Muscle of leg (tissue), 11 donors: ENCODE results near the gene DIS3L2. TPM values are rescaled to one million over a fixed set of nuclear protein-coding genes. Genes with fewer than 3 reads are reported as not detected.
"Not testable (repeated sequence)": the region's sequence is repeated elsewhere in the genome, so short reads cannot be mapped to it uniquely, and the experiment has no call there.

Source experiments
- DNase-seq: peaks from one replicate; pipeline ENCODE4 v3.0.0; 2013
- H3K27ac ChIP-seq: one replicate; pipeline ENCODE4 v1.5.1; 2013; ENCODE audit warnings: mild to moderate bottlenecking, low read length, control low read depth
- H3K27me3 ChIP-seq: one replicate; pipeline ENCODE4 v1.6.1; 2013; ENCODE audit warnings: low read length; ENCODE audit not compliant: control insufficient read depth, insufficient read depth
- H3K36me3 ChIP-seq: one replicate; pipeline ENCODE4 v1.6.1; 2013; ENCODE audit warnings: low read length; ENCODE audit not compliant: control insufficient read depth, insufficient read depth
- H3K4me1 ChIP-seq: one replicate; pipeline ENCODE4 v1.6.1; 2013; ENCODE audit warnings: low read length; ENCODE audit not compliant: control insufficient read depth, insufficient read depth
- H3K4me3 ChIP-seq: one replicate; pipeline ENCODE4 v1.5.1; 2013; ENCODE audit warnings: low read length, control low read depth
- H3K9me3 ChIP-seq: replicated peaks from 2 replicates; pipeline ENCODE4 v1.6.1; 2013; ENCODE audit warnings: low read depth, low read length; ENCODE audit not compliant: control insufficient read depth
- WGBS: methylation state at CpG from one replicate; pipeline ENCODE4 v1.1.5; 2013; ENCODE audit warnings: missing lambda C conversion rate; ENCODE audit not compliant: insufficient coverage; 5-methylcytosine and 5-hydroxymethylcytosine counted together
- polyA plus RNA-seq, 8 donors: library from polyadenylated mRNA; unstranded; fragments of 120-200 nt; gene quantifications; one replicate each; pipeline versions ENCODE4 v1.2.1 to v1.2.3, GENCODE V29; 2013; ENCODE audit warnings: inconsistent platforms in 1 of 8, low replicate concordance in 1 of 8; ENCODE audit not compliant: insufficient read length in 8 of 8, insufficient read depth in 1 of 8
- total RNA-seq: library from RNA; stranded (reverse); fragments of 120-200 nt; gene quantifications from one replicate; pipeline ENCODE4 v1.2.4, GENCODE V29; 2013

Gene DIS3L2
- total and polyA plus RNA-seq, 9 donors = 19.3 to 29.8 (median 24.3) TPM

- 53% methylated on average over 8 of the region's 12 CpGs for WGBS
- H3K36me3 ChIP-seq = no peaks in the 10 kb centered on the region
- H3K9me3 ChIP-seq = no peaks in the 10 kb centered on the region
- no peak overlapping the region for H3K27ac ChIP-seq
- peak; percentile 60 for DNase-seq
- peaks cover 29% of the 10 kb centered on the region for H3K4me1 ChIP-seq
- no peaks in the 10 kb centered on the region for H3K27me3 ChIP-seq
- no peak overlapping the region for H3K4me3 ChIP-seq
Observed at GRCh38 chr2:232327105-232328031, 365.9 kb downstream of the DIS3L2 start.

GRCh38 chr2:232328032-232328422 is 366.5 kb downstream of the DIS3L2 start:
- no peak overlapping the region for H3K27ac ChIP-seq
- peaks cover 26% of the 10 kb centered on the region for H3K4me1 ChIP-seq
- no peak for DNase-seq
- no peaks in the 10 kb centered on the region for H3K9me3 ChIP-seq
- H3K36me3 ChIP-seq = no peaks in the 10 kb centered on the region
- no peak overlapping the region for H3K4me3 ChIP-seq
- H3K27me3 ChIP-seq = no peaks in the 10 kb centered on the region
- WGBS = 100% methylated on average over 2 of the region's 2 CpGs

DNA sequence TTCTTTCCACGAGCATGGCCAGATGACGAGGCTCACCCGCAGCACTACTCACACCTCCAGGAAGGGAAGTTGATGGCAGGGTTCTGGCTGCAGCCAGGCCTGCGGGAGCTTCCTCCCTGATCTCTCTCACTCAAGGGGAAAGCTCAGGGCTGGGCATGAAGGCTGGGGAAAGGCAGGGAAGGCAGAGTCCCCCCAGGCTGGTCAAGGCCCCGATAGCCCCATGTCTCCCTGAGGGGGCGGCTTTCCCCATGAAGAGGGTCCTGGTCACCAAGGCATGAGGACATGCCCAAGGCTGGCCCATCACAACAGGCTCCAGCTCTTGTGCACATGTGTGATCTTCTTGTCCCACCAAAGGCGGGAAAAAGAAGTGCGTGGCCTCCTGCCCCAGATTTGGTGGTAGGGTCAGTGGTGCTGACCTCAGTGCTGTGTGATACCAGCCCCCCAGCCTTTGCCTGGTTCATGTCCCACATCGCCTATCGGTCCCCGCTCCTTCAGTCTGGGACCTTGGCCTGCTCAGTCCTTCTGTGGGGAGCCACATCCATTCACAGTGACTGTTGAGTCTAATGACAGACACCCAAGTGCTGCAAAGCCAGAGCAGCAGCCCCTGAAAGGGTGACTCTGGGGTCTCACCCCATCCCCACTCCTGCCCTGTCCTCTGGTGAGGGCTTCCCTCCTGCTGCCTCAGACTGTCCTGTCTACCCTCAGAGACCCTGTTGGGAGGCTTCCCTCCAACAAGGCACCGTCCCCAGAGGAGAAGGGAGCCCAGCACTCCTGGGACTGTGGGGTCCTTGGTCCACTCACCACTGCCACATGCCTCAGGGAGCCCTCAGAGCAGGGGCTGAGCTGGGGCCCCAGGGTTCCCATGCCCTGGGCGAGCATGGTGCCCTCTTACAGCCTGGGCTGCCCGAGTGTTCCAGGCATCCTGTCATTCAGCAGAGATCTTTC is 367.3 kb downstream of the DIS3L2 start:
- H3K9me3 ChIP-seq = no peaks in the 10 kb centered on the region
- 97% methylated on average over 8 of the region's 14 CpGs for WGBS
- H3K36me3 ChIP-seq = no peaks in the 10 kb centered on the region
- peaks cover 22% of the 10 kb centered on the region for H3K4me1 ChIP-seq
- H3K27me3 ChIP-seq = no peaks in the 10 kb centered on the region
- no peak overlapping the region for H3K4me3 ChIP-seq
- no peak overlapping the region for H3K27ac ChIP-seq
- DNase-seq = no peak

GRCh38 chr2:232329716-232330067 is 368.2 kb downstream of the DIS3L2 start:
- no peaks in the 10 kb centered on the region for H3K36me3 ChIP-seq
- H3K4me3 ChIP-seq = no peak overlapping the region
- no peaks in the 10 kb centered on the region for H3K9me3 ChIP-seq
- H3K27me3 ChIP-seq = no peaks in the 10 kb centered on the region
- DNase-seq = no peak
- H3K27ac ChIP-seq = no peak overlapping the region
- H3K4me1 ChIP-seq = peaks cover 22% of the 10 kb centered on the region
- WGBS = 89% methylated on average over 7 of the region's 15 CpGs

- 88% methylated on average over 11 of the region's 17 CpGs for WGBS
- H3K27me3 ChIP-seq = no peaks in the 10 kb centered on the region
- no peaks in the 10 kb centered on the region for H3K9me3 ChIP-seq
- H3K4me3 ChIP-seq = no peak overlapping the region
- H3K27ac ChIP-seq = peak overlapping the region; percentile 51
- no peak for DNase-seq
- peaks cover 22% of the 10 kb centered on the region for H3K4me1 ChIP-seq
- H3K36me3 ChIP-seq = no peaks in the 10 kb centered on the region
Observed at GRCh38 chr2:232330068-232330999, 368.8 kb downstream of the DIS3L2 start.

DNA sequence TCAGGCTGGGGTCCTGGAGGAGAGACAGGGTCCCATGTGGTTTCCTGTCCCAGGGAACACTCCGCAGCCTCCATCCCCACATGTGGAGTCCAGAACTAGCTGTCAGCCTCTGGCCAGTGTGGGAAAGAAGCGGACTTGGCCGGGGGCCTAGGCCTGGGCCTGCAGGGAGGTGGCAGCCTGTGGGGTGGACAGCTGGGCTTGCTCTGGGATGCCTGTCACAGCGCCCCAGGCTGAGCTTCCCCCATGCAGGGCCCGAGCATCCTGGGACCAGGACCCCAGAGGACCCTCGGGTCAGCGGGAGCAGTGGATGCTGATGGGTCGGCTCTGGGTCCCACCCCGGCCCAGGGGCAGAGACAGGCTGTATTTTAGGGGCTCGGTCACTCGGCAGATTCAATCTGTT is 369.5 kb downstream of the DIS3L2 start:
- peak; percentile 76 for DNase-seq
- H3K27ac ChIP-seq = peak overlapping the region; percentile 20
- WGBS = 69% methylated on average over 8 of the region's 11 CpGs

GRCh38 chr2:232331641-232332040 is 370.1 kb downstream of the DIS3L2 start:
- not testable (repeated sequence) for H3K27ac ChIP-seq, H3K4me3 ChIP-seq, H3K9me3 ChIP-seq, DNase-seq, H3K27me3 ChIP-seq
- WGBS = 63% methylated on average over 4 of the region's 11 CpGs
- H3K4me1 ChIP-seq = peaks cover 16% of the 10 kb centered on the region
- H3K36me3 ChIP-seq = peaks cover 10% of the 10 kb centered on the region

More for the DNA sequence above, 369.5 kb downstream of the DIS3L2 start:
- H3K4me3 ChIP-seq, H3K9me3 ChIP-seq, H3K36me3 ChIP-seq, H3K27me3 ChIP-seq: not testable (repeated sequence)
- H3K4me1 ChIP-seq = peaks cover 16% of the 10 kb centered on the region

DNA sequence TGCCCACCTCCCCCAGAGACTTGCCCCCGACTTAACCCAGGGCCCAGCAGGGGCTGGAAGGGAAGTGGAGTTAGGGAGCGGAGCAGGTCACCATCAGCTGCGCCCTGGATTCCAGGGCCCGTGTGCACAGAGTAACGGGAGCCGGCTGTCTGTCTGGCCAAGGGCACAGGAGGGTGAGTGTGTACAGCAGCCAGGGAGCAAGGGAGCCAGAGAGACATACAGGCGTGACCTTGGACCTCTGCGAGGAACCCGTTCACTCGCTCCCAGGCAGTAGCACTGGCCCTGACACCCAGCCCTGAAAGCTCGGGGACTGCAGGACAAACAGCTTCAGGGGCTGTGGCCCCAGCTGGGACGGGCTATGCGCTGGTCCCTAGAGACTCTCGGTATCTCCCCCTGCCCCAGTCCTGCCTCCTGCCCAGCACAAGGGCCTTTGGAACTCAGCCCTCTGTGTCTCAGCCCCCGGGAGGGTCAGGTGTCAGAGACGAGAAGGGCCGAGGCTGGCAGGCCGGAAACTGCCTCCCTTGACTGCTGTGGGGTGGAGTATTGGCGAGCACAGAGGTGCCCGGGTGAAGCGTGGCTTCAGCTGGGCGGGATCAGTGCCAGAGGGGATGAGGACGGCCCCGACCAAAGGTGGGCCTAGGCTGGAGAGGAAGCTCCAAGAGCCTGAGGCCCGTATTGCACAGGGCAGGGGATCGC is 370.9 kb downstream of the DIS3L2 start:
- Histone ChIP-seq H3K4me1 (peaks cover 16% of the 10 kb centered on the region), H3K36me3 (peaks cover 13% of the 10 kb centered on the region)
- not testable (repeated sequence) for DNase-seq, H3K4me3 ChIP-seq, H3K9me3 ChIP-seq, H3K27me3 ChIP-seq, H3K27ac ChIP-seq
- 56% methylated on average over 12 of the region's 26 CpGs for WGBS

DNA sequence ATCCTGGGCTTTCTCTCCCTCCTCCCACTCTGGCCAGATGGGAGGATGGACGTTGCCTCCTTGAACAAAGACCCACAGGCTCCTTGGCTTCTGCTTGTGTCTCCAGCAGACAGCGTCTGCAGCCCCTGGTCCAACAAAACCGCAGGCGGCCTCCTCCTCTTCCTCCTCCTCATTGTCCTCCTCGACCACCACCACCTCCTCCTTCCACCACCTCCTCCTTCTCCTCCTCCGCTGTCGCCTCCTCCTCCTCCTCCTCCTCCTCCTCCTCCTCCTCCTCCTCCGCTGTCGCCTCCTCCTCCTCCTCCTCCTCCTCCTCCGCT is 371.4 kb downstream of the DIS3L2 start:
- Histone ChIP-seq H3K36me3 (peaks cover 13% of the 10 kb centered on the region), H3K4me3 (no peak overlapping the region), H3K27ac (no peak overlapping the region), H3K27me3 (no peaks in the 10 kb centered on the region), H3K9me3 (no peaks in the 10 kb centered on the region), H3K4me1 (peaks cover 16% of the 10 kb centered on the region)
- DNase-seq = no peak
- 47% methylated on average over 4 of the region's 10 CpGs for WGBS
